Suprapubic skin (tissue), 4 donors: ENCODE results near the gene TSPAN13. TPM values are rescaled to one million over a fixed set of nuclear protein-coding genes. Genes with fewer than 3 reads are reported as not detected.

Experiments
- DNase-seq, 2 donors: peaks; one replicate each; pipeline ENCODE4 v3.0.0-alpha.2; 2019; ENCODE audit warnings: low spot score in 2 of 2
- H3K27ac ChIP-seq: fragments of 200-600 bp; sonication (generic); one replicate; pipeline ENCODE4 v1.5.1; 2019
- H3K27me3 ChIP-seq: fragments of 200-600 bp; sonication (generic); one replicate; pipeline ENCODE4 v1.5.1; 2019
- H3K36me3 ChIP-seq: fragments of 200-600 bp; sonication (generic); one replicate; pipeline ENCODE4 v1.5.1; 2019
- H3K4me1 ChIP-seq: fragments of 200-600 bp; sonication (generic); one replicate; pipeline ENCODE4 v1.5.1; 2019
- H3K4me3 ChIP-seq: fragments of 200-600 bp; sonication (generic); one replicate; pipeline ENCODE4 v1.5.1; 2019; ENCODE audit warnings: mild to moderate bottlenecking
- H3K9me3 ChIP-seq: fragments of 200-600 bp; sonication (generic); one replicate; pipeline ENCODE4 v1.5.1; 2019
- CTCF ChIP-seq, 2 donors: fragments of 200-600 bp in 1 of 2; fragments of 450-650 bp in 1 of 2; sonication (generic) in 1 of 2; IDR thresholded peaks; one replicate each; pipeline ENCODE4 v1.5.1; 2016 to 2019; ENCODE audit warnings: antibody characterized with exemption in 2 of 2, mild to moderate bottlenecking in 1 of 2, moderate library complexity in 1 of 2
- EP300 ChIP-seq: sonication (generic); formaldehyde crosslinking; IDR thresholded peaks from one replicate; pipeline ENCODE4 v1.6.1; 2017; ENCODE audit warnings: antibody characterized with exemption
- POLR2A ChIP-seq, 2 donors: fragments of 450-650 bp; IDR thresholded peaks; one replicate each; pipeline ENCODE4 v1.6.1; 2017; ENCODE audit warnings: antibody characterized with exemption in 2 of 2, mild to moderate bottlenecking in 2 of 2, moderate library complexity in 2 of 2
- POLR2AphosphoS5 ChIP-seq, 3 donors: sonication (generic); formaldehyde crosslinking; IDR thresholded peaks; one replicate each; pipeline ENCODE4 v1.6.1; 2017; ENCODE audit warnings: antibody characterized with exemption in 3 of 3
- WGBS: methylation state at CpG from one replicate; pipeline ENCODE4 v1.1.5; 2018; 5-methylcytosine and 5-hydroxymethylcytosine counted together
- total RNA-seq, 4 donors: library from RNA; depleted of rRNA; stranded (reverse); fragments of >200 nt; gene quantifications; one replicate each; pipeline ENCODE4 v1.1.0, GENCODE V29; 2016

Gene TSPAN13
- total RNA-seq, 4 donors from 2014 or later, result 6.9 to 17.2 (median 12.4) TPM

GRCh38 chr7:16730937-16731336 lies 22.6 kb upstream of the TSPAN13 start:
- H3K4me1 ChIP-seq, result no peaks in the 10 kb centered on the region
- no peak overlapping the region for H3K4me3 ChIP-seq
- DNase-seq, result no peak
- no peaks in the 10 kb centered on the region for H3K27me3 ChIP-seq
- TF ChIP-seq POLR2AphosphoS5 (IDR thresholded peaks at IDR 0.05), result no peak
- no peak for TF ChIP-seq EP300
- no peak for TF ChIP-seq POLR2A (IDR thresholded peaks at IDR 0.05)
- no peak for TF ChIP-seq CTCF (IDR thresholded peaks at IDR 0.05)
- no peaks in the 10 kb centered on the region for H3K9me3 ChIP-seq
- WGBS, result 81% methylated on average over 3 of the region's 3 CpGs
- no peaks in the 10 kb centered on the region for H3K36me3 ChIP-seq
- H3K27ac ChIP-seq, result no peak overlapping the region

GRCh38 chr7:16732828-16733227 lies 20.7 kb upstream of the TSPAN13 start:
- no peak for DNase-seq
- Histone ChIP-seq H3K27me3 (no peaks in the 10 kb centered on the region), H3K4me1 (no peaks in the 10 kb centered on the region), H3K36me3 (no peaks in the 10 kb centered on the region), H3K4me3 (no peak overlapping the region), H3K27ac (no peak overlapping the region), H3K9me3 (no peaks in the 10 kb centered on the region)
- no peak for TF ChIP-seq CTCF (IDR thresholded peaks at IDR 0.05)
- TF ChIP-seq EP300, result no peak
- TF ChIP-seq POLR2AphosphoS5 (IDR thresholded peaks at IDR 0.05), result no peak
- no peak for TF ChIP-seq POLR2A (IDR thresholded peaks at IDR 0.05)
- 96% methylated on average over 4 of the region's 4 CpGs for WGBS

- H3K9me3 ChIP-seq, result no peaks in the 10 kb centered on the region
- no peak overlapping the region for H3K4me3 ChIP-seq
- no peak overlapping the region for H3K27ac ChIP-seq
- H3K27me3 ChIP-seq, result no peaks in the 10 kb centered on the region
- H3K36me3 ChIP-seq, result no peaks in the 10 kb centered on the region
- 94% methylated on average over 7 of the region's 7 CpGs for WGBS
- no peaks in the 10 kb centered on the region for H3K4me1 ChIP-seq
- DNase-seq, result no peak
- TF ChIP-seq POLR2A (IDR thresholded peaks at IDR 0.05), result no peak
- TF ChIP-seq POLR2AphosphoS5 (IDR thresholded peaks at IDR 0.05), result no peak
- no peak for TF ChIP-seq CTCF (IDR thresholded peaks at IDR 0.05)
- TF ChIP-seq EP300, result no peak
These were observed 19.3 kb upstream of the TSPAN13 start for GRCh38 chr7:16734148-16734726.

GRCh38 chr7:16735020-16735419 lies 18.5 kb upstream of the TSPAN13 start:
- DNase-seq, result no peak
- H3K36me3 ChIP-seq, result no peaks in the 10 kb centered on the region
- H3K27ac ChIP-seq, result no peak overlapping the region
- no peak overlapping the region for H3K4me3 ChIP-seq
- no peaks in the 10 kb centered on the region for H3K27me3 ChIP-seq
- TF ChIP-seq EP300 (no peak), POLR2A (IDR thresholded peaks at IDR 0.05) (no peak), POLR2AphosphoS5 (IDR thresholded peaks at IDR 0.05) (no peak), CTCF (IDR thresholded peaks at IDR 0.05) (no peak)
- WGBS, result 89% methylated on average over 4 of the region's 4 CpGs
- H3K4me1 ChIP-seq, result no peaks in the 10 kb centered on the region
- no peaks in the 10 kb centered on the region for H3K9me3 ChIP-seq

GRCh38 chr7:16738011-16738688 lies 15.4 kb upstream of the TSPAN13 start:
- no peaks in the 10 kb centered on the region for H3K27me3 ChIP-seq
- H3K27ac ChIP-seq, result no peak overlapping the region
- no peak overlapping the region for H3K4me3 ChIP-seq
- DNase-seq, result no peak
- H3K36me3 ChIP-seq, result no peaks in the 10 kb centered on the region
- 92% methylated on average over 5 of the region's 5 CpGs for WGBS
- peaks cover 6% of the 10 kb centered on the region for H3K4me1 ChIP-seq
- TF ChIP-seq EP300 (no peak), POLR2A (IDR thresholded peaks at IDR 0.05) (no peak), CTCF (IDR thresholded peaks at IDR 0.05) (no peak), POLR2AphosphoS5 (IDR thresholded peaks at IDR 0.05) (no peak)
- no peaks in the 10 kb centered on the region for H3K9me3 ChIP-seq
